Adrenal gland (tissue), 5 donors: ENCODE measurements around the gene DCAF6.

Experiments used
- POLR2A ChIP-seq, 2 donors: fragments of 450-650 bp; IDR thresholded peaks; one replicate each; pipeline ENCODE4 v1.6.1; 2017; ENCODE audit warnings: antibody characterized with exemption in 2 of 2, mild to moderate bottlenecking in 2 of 2, moderate library complexity in 1 of 2
- TF ChIP-seq, protein P1 (sequence below), 6 experiments: fragments of 450-650 bp in 4 of 6; fragments of 200-600 bp in 2 of 6; sonication (generic) in 1 of 6; IDR thresholded peaks; 1 replicate in 5 of 6; 2 replicates in 1 of 6; pipeline versions ENCODE4 v1.5.1 to v1.8.0; 2016 to 2021; ENCODE audit warnings: antibody characterized with exemption in 6 of 6, mild to moderate bottlenecking in 2 of 6, moderate library complexity in 1 of 6
- donor health status: DM: no; HTN: no; CAD: no.

DNA sequence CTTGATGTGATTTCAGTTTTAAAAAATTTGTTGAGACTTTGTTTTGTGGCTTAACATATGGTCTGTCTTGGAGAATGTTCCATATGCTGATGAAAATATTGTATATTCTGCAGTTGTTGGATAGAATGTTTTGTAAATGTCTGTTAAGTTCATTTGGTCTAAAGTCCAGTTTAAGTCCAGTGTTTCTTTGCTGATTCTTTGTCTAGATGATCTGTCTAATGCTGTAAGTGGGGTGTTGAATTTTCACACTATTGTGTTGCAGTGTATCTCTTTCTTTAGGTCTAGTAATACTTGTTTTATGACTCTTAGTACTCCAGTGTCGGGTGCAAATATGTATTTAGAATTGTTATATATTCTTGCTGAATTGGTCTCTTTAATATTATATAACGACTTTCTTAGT is 11.2 kb downstream of the DCAF6 start:
- TF ChIP-seq, protein P1, sequence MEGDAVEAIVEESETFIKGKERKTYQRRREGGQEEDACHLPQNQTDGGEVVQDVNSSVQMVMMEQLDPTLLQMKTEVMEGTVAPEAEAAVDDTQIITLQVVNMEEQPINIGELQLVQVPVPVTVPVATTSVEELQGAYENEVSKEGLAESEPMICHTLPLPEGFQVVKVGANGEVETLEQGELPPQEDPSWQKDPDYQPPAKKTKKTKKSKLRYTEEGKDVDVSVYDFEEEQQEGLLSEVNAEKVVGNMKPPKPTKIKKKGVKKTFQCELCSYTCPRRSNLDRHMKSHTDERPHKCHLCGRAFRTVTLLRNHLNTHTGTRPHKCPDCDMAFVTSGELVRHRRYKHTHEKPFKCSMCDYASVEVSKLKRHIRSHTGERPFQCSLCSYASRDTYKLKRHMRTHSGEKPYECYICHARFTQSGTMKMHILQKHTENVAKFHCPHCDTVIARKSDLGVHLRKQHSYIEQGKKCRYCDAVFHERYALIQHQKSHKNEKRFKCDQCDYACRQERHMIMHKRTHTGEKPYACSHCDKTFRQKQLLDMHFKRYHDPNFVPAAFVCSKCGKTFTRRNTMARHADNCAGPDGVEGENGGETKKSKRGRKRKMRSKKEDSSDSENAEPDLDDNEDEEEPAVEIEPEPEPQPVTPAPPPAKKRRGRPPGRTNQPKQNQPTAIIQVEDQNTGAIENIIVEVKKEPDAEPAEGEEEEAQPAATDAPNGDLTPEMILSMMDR (IDR thresholded peaks at IDR 0.05), result no peak
- no peak for TF ChIP-seq POLR2A (IDR thresholded peaks at IDR 0.05)
